ENCODE data around the gene HAUS3.

The HAUS3 gene

DNA sequence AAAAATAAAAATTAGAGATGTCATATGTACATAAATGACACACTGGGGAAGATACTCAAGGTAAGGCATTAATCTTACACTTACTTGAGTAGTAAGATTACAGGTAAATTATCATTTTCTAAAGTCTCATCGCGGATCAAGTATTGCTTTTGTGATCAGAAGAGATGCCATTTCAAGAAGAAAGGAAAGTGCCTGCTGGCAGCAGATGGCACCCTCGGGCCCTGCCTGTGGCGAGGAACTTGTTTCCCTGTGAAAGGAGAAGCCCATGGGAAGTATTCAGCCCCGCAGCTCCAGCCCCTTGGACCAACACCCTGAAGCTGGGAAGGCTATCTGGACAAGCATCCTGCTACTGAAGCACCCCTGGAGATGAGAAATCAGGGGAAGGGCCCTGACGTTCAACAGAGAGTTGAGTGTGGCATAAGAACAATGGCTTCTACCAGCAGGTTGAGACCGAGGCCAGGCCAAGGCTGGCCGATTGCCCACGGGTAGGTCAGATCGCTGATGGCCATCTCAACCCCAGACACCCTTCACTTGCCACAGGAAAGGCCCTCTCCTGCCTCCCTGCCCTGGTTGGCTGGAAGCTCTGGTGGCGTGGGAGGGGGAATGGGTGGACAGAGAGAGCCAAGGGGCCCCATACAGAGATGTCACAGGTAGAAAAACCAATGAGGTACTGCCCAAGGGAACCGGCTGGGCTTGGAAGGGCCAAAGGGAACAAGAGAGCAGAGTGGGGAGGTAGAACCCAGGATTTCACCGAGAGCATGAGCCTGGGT is 38.8 kb upstream of the HAUS3 start:
- no peak overlapping the region for H3K4me2 ChIP-seq (ENCODE audit: insufficient read depth, low read length, poor library complexity, severe bottlenecking)
- DNase-seq (ENCODE audit: low spot score): no peak
- peak overlapping the region; percentile 10 for H2AK5ac ChIP-seq (ENCODE audit: low read depth, low read length)
- peaks cover 0 to 13% (median 0%) of the 10 kb centered on the region in 3 experiments for H3K27me3 ChIP-seq (ENCODE audit: control insufficient read depth in 3 of 3, insufficient read depth in 3 of 3, low read depth in 1 of 3, low read length in 3 of 3)
- no peak overlapping the region for H3K27ac ChIP-seq (replicated peaks; ENCODE audit: low read length)
- H3K18ac ChIP-seq (ENCODE audit: low read length): peak overlapping the region; percentile 79
- no peak overlapping the region for H3K23ac ChIP-seq (ENCODE audit: low read depth, low read length, poor library complexity)
- no peak overlapping the region for H3K4ac ChIP-seq (ENCODE audit: low read length)
- no peak overlapping the region for H2BK12ac ChIP-seq (ENCODE audit: low read length)
- H2BK120ac ChIP-seq (ENCODE audit: low read depth, low read length): no peak overlapping the region
- peak overlapping the region; percentile 46 for H2BK15ac ChIP-seq (ENCODE audit: low read length)
- peaks cover 0 to 4% of the 10 kb centered on the region in 2 donors for H3K4me1 ChIP-seq (ENCODE audit: control insufficient read depth in 2 of 2, insufficient read depth in 1 of 2, low read depth in 1 of 2, low read length in 2 of 2)
- no CpG with 5 or more reads among the region's 13 CpGs for WGBS, 2 donors (ENCODE audit: extremely low coverage in 2 of 2, insufficient read length in 2 of 2, insufficient replicate concordance in 1 of 2)
- H3K9me3 ChIP-seq (replicated peaks in 1 of 2; ENCODE audit: control insufficient read depth in 2 of 2, insufficient read depth in 1 of 2, low read depth in 1 of 2, low read length in 2 of 2): peaks cover 0 to 1% of the 10 kb centered on the region in 2 donors
- no peak overlapping the region for H3K9ac ChIP-seq (ENCODE audit: low read depth, low read length, poor library complexity)
- H4K8ac ChIP-seq (ENCODE audit: low read depth, low read length): no peak overlapping the region
- no peak overlapping the region for H4K91ac ChIP-seq (ENCODE audit: low read depth, low read length, poor library complexity)
- no peak overlapping the region for H3K4me3 ChIP-seq (ENCODE audit: low read length in 2 of 2)
- peak overlapping the region; percentile 10 for H2BK5ac ChIP-seq (ENCODE audit: low read length)
- H2AFZ ChIP-seq (ENCODE audit: low read length): no peak overlapping the region
- H3K14ac ChIP-seq (ENCODE audit: low read length): no peak overlapping the region
- H3K79me1 ChIP-seq (ENCODE audit: low read depth, low read length): no peaks in the 10 kb centered on the region
- no peaks in the 10 kb centered on the region for H3K36me3 ChIP-seq (replicated peaks in 1 of 2; ENCODE audit: control insufficient read depth in 2 of 2, insufficient read depth in 2 of 2, low read length in 2 of 2)

DNA sequence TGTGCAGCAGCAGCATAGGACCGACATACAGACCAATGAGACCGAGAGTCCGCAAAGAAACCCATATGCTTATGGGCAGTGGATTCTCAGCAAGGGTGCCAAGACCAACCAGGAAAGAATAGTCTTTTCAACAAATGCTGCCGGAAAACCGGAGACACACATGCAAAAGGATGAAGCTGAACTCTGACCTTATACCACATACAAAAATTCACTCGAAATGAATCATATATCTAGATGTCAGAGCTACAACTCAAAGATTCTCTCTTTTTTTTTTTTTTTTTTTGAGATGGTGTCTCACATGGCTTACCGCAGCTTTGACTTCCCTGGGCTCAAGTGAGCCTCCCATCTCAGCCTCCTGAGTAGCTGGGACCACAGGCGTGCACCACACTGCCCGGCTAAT is 36.0 kb upstream of the HAUS3 start:
- Histone ChIP-seq H4K91ac (ENCODE audit: low read depth, low read length, poor library complexity) (no peak overlapping the region), H3K4me2 (ENCODE audit: insufficient read depth, low read length, poor library complexity, severe bottlenecking) (no peak overlapping the region), H3K18ac (ENCODE audit: low read length) (no peak overlapping the region), H4K8ac (ENCODE audit: low read depth, low read length) (no peak overlapping the region), H3K4me1 (ENCODE audit: control insufficient read depth in 2 of 2, insufficient read depth in 1 of 2, low read depth in 1 of 2, low read length in 2 of 2) (no peaks in the 10 kb centered on the region), H3K27ac (replicated peaks; ENCODE audit: low read length) (no peak overlapping the region), H2AK5ac (ENCODE audit: low read depth, low read length) (no peak overlapping the region), H3K9me3 (replicated peaks in 1 of 2; ENCODE audit: control insufficient read depth in 2 of 2, insufficient read depth in 1 of 2, low read depth in 1 of 2, low read length in 2 of 2) (peaks cover 0 to 1% of the 10 kb centered on the region in 2 donors), H2BK5ac (ENCODE audit: low read length) (no peak overlapping the region), H3K23ac (ENCODE audit: low read depth, low read length, poor library complexity) (no peak overlapping the region), H2BK120ac (ENCODE audit: low read depth, low read length) (no peak overlapping the region), H3K27me3 (ENCODE audit: control insufficient read depth in 3 of 3, insufficient read depth in 3 of 3, low read depth in 1 of 3, low read length in 3 of 3) (peaks cover 0 to 18% (median 0%) of the 10 kb centered on the region in 3 experiments), H3K4ac (ENCODE audit: low read length) (no peak overlapping the region), H2AFZ (ENCODE audit: low read length) (no peak overlapping the region), H3K36me3 (replicated peaks in 1 of 2; ENCODE audit: control insufficient read depth in 2 of 2, insufficient read depth in 2 of 2, low read length in 2 of 2) (no peaks in the 10 kb centered on the region), H2BK15ac (ENCODE audit: low read length) (no peak overlapping the region), H2BK12ac (ENCODE audit: low read length) (no peak overlapping the region), H3K9ac (ENCODE audit: low read depth, low read length, poor library complexity) (no peak overlapping the region), H3K79me1 (ENCODE audit: low read depth, low read length) (no peaks in the 10 kb centered on the region), H3K4me3 (ENCODE audit: low read length in 2 of 2) (no peak overlapping the region), H3K14ac (ENCODE audit: low read length) (no peak overlapping the region)
- no CpG with 5 or more reads among the region's 9 CpGs for WGBS, 2 donors (ENCODE audit: extremely low coverage in 2 of 2, insufficient read length in 2 of 2, insufficient replicate concordance in 1 of 2)
- no peak for DNase-seq (ENCODE audit: low spot score)

- H3K27ac ChIP-seq (replicated peaks; ENCODE audit: low read length): no peak overlapping the region
- H3K14ac ChIP-seq (ENCODE audit: low read length): no peak overlapping the region
- H2AFZ ChIP-seq (ENCODE audit: low read length): no peak overlapping the region
- WGBS, 2 donors (ENCODE audit: extremely low coverage in 2 of 2, insufficient read length in 2 of 2, insufficient replicate concordance in 1 of 2): 100% methylated on average over 3 of the region's 30 CpGs; no CpG with 5 or more reads in 1 of the 2 donors
- no peak overlapping the region for H2BK12ac ChIP-seq (ENCODE audit: low read length)
- H2BK15ac ChIP-seq (ENCODE audit: low read length): no peak overlapping the region
- no peak overlapping the region for H3K4me2 ChIP-seq (ENCODE audit: insufficient read depth, low read length, poor library complexity, severe bottlenecking)
- H3K4ac ChIP-seq (ENCODE audit: low read length): no peak overlapping the region
- H4K8ac ChIP-seq (ENCODE audit: low read depth, low read length): no peak overlapping the region
- no peak overlapping the region for H4K91ac ChIP-seq (ENCODE audit: low read depth, low read length, poor library complexity)
- no peak overlapping the region for H2AK5ac ChIP-seq (ENCODE audit: low read depth, low read length)
- no peak overlapping the region for H3K4me3 ChIP-seq (ENCODE audit: low read length in 2 of 2)
- H3K36me3 ChIP-seq (replicated peaks in 1 of 2; ENCODE audit: control insufficient read depth in 2 of 2, insufficient read depth in 2 of 2, low read length in 2 of 2): no peaks in the 10 kb centered on the region
- no peaks in the 10 kb centered on the region for H3K79me1 ChIP-seq (ENCODE audit: low read depth, low read length)
- H3K23ac ChIP-seq (ENCODE audit: low read depth, low read length, poor library complexity): no peak overlapping the region
- no peak overlapping the region for H3K18ac ChIP-seq (ENCODE audit: low read length)
- no peak for DNase-seq (ENCODE audit: low spot score)
- no peaks in the 10 kb centered on the region for H3K4me1 ChIP-seq (ENCODE audit: control insufficient read depth in 2 of 2, insufficient read depth in 1 of 2, low read depth in 1 of 2, low read length in 2 of 2)
- H3K27me3 ChIP-seq (ENCODE audit: control insufficient read depth in 3 of 3, insufficient read depth in 3 of 3, low read depth in 1 of 3, low read length in 3 of 3): peaks cover 0 to 29% (median 0%) of the 10 kb centered on the region in 3 experiments
- no peak overlapping the region for H2BK5ac ChIP-seq (ENCODE audit: low read length)
- H3K9ac ChIP-seq (ENCODE audit: low read depth, low read length, poor library complexity): no peak overlapping the region
- H2BK120ac ChIP-seq (ENCODE audit: low read depth, low read length): no peak overlapping the region
- peaks cover 0 to 1% of the 10 kb centered on the region in 2 donors for H3K9me3 ChIP-seq (replicated peaks in 1 of 2; ENCODE audit: control insufficient read depth in 2 of 2, insufficient read depth in 1 of 2, low read depth in 1 of 2, low read length in 2 of 2)
These were observed 34.8 kb upstream of the HAUS3 start for GRCh38 chr4:2276581-2277325.

Data from neuronal stem cell (in vitro differentiated cells).